Right lobe of liver (tissue), 6 donors: ENCODE data around the gene SLC2A8. TPM values are rescaled to one million over a fixed set of nuclear protein-coding genes. Genes with fewer than 3 reads are reported as not detected.

Experiments
- ATAC-seq, 4 donors: fragments of 200-7000 bp; cut with Tn5 transposase; one replicate each; pipeline ENCODE4 v1.9.1; 2020; ENCODE audit warnings: mild to moderate bottlenecking in 4 of 4, moderate library complexity in 4 of 4
- DNase-seq, 3 donors: peaks; one replicate each; pipeline ENCODE4 v3.0.0-alpha.2; 2020
- H3K27ac ChIP-seq, 3 donors: fragments of 200-600 bp; one replicate each; pipeline ENCODE4 v1.8.0; 2022
- H3K27me3 ChIP-seq, 2 donors: fragments of 200-600 bp; one replicate each; pipeline ENCODE4 v1.8.0; 2022
- H3K36me3 ChIP-seq, 4 donors: fragments of 200-600 bp; sonication (generic) in 1 of 4; one replicate each; pipeline versions ENCODE4 v1.5.1 to v1.8.0; 2017 to 2022; ENCODE audit warnings: control low read depth in 1 of 4
- H3K4me1 ChIP-seq, 4 donors: fragments of 200-600 bp; sonication (generic) in 1 of 4; one replicate each; pipeline versions ENCODE4 v1.5.1 to v1.8.0; 2017 to 2022; ENCODE audit warnings: control low read depth in 1 of 4
- H3K4me3 ChIP-seq, 3 donors: fragments of 200-600 bp; one replicate each; pipeline ENCODE4 v1.8.0; 2022
- H3K9me3 ChIP-seq, 4 donors: fragments of 200-600 bp; sonication (generic) in 1 of 4; one replicate each; pipeline versions ENCODE4 v1.5.1 to v1.8.0; 2017 to 2022; ENCODE audit warnings: control low read depth in 1 of 4
- POLR2A ChIP-seq: fragments of 450-650 bp; IDR thresholded peaks from one replicate; pipeline ENCODE4 v1.6.1; 2017; ENCODE audit warnings: antibody characterized with exemption, mild to moderate bottlenecking
- WGBS: methylation state at CpG from one replicate; pipeline ENCODE4 v1.1.6; 2018; ENCODE audit warnings: low coverage, low lambda C conversion rate; ENCODE audit not compliant: insufficient coverage; ENCODE audit errors: missing lambda C conversion rate; 5-methylcytosine and 5-hydroxymethylcytosine counted together
- intact Hi-C, 2 donors: fragments of 100-400 bp; cut with DNase I; formaldehyde crosslinking; loops; one replicate each; pipeline versions ENCODE4 v1.11.2 to v1.14.1; 2022
- total RNA-seq, 6 experiments: library from RNA; depleted of rRNA in 2 of 6; stranded (reverse); fragments of >200 nt in 2 of 6; fragmentation: NEBNext Ultra II Directional in 3 of 6; extraction: Animal tissue kit (Norgen Biotek cat#: 25700) in 3 of 6; gene quantifications; one replicate each; pipeline versions ENCODE4 v1.1.0 to v1.2.4, GENCODE V29; 2016 to 2023
- TF ChIP-seq, protein P1 (sequence below), 4 donors: fragments of 200-600 bp in 3 of 4; fragments of 450-650 bp in 1 of 4; IDR thresholded peaks; one replicate each; pipeline versions ENCODE4 v1.5.1 to v1.8.0; 2016 to 2022; ENCODE audit warnings: antibody characterized with exemption in 4 of 4, mild to moderate bottlenecking in 2 of 4
- donor health status: DM: no; HTN: yes; CAD: no.
- donor health status: DM: no; HTN: no; CAD: no.
- donor health status: DM: no; HTN: no; CAD: no.
- donor health status: DM: no; HTN: yes; CAD: no.
- donor health status: DM: no; HTN: yes; CAD: no.

The SLC2A8 gene
- total RNA-seq, 6 experiments from 2014 or later = 16.2 to 25.0 (median 18.8) TPM

DNA sequence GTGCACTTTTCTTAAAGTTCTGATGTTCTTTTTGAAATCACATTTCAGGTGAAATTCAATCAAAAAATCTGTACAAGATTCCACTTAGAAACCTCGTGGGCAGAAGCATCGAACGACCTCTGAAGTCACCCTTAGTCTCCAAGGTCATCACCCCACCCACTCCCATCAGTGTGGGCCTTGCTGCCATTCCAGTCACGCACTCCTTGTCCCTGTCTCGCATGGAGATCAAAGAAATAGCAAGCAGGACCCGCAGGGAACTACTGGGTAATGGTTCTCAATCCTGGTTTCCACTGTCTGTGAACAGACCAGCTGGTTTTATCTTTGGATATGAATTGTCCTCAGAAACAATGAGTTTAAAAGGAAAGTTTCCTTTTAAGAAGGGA is 8.1 kb upstream of the SLC2A8 start:
- Histone ChIP-seq H3K36me3 (no peaks in the 10 kb centered on the region), H3K4me3 (no peak overlapping the region), H3K9me3 (no peaks in the 10 kb centered on the region), H3K27ac (no peak overlapping the region), H3K27me3 (no peaks in the 10 kb centered on the region), H3K4me1 (peaks cover 0 to 6% (median 0%) of the 10 kb centered on the region in 4 donors)
- ATAC-seq (no peak), DNase-seq (no peak)
- WGBS = 79% methylated on average over 6 of the region's 6 CpGs
- TF ChIP-seq, protein P1, sequence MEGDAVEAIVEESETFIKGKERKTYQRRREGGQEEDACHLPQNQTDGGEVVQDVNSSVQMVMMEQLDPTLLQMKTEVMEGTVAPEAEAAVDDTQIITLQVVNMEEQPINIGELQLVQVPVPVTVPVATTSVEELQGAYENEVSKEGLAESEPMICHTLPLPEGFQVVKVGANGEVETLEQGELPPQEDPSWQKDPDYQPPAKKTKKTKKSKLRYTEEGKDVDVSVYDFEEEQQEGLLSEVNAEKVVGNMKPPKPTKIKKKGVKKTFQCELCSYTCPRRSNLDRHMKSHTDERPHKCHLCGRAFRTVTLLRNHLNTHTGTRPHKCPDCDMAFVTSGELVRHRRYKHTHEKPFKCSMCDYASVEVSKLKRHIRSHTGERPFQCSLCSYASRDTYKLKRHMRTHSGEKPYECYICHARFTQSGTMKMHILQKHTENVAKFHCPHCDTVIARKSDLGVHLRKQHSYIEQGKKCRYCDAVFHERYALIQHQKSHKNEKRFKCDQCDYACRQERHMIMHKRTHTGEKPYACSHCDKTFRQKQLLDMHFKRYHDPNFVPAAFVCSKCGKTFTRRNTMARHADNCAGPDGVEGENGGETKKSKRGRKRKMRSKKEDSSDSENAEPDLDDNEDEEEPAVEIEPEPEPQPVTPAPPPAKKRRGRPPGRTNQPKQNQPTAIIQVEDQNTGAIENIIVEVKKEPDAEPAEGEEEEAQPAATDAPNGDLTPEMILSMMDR (IDR thresholded peaks at IDR 0.05) = no peak
- TF ChIP-seq POLR2A = no peak
- intact Hi-C loops = no loop called here

DNA sequence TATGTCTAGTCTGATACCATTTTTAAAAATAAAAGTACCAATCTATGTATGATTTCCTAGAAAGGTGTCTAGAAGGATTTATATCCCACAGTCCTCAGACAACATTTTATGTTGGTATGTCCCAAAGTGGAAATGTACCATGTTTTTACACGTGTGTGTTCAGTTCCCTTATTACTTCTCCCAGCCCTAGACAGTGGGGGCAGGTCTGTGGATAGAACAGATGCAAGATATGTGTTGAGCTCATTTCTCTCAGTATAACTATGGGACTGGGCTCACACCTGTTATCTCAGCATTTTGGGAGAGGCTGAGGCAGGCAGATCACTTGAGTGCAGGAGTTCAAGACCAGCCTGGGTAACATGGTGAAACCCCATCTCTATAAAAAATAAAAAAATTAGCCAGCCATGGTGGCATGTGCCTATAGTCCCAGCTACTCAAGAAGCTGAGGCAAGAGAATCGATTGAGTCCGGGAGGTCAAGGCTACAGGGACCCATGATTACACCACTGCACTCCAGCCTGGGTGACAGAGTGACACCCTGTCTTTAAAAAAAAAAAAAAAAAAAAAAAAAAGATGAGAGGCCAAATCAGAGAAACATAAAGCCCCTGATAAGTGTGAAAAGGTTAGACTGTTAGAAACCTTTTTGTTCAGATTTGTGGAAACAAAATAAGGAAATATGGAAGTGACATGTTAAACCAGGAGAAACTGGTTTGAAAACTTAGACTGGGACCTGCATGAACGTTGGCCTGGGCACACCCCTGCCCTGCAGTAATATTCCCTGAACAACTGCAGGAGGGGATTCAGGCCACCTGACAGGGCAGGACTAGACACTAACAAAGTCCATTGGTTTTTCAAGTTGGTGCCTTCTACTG is 7.4 kb upstream of the SLC2A8 start:
- DNase-seq (no peak), ATAC-seq (peak in 1 of 4 donors; percentile 44)
- no peaks in the 10 kb centered on the region for H3K9me3 ChIP-seq
- H3K27me3 ChIP-seq = no peaks in the 10 kb centered on the region
- H3K4me3 ChIP-seq = no peak overlapping the region
- WGBS = 45% methylated on average over 3 of the region's 4 CpGs
- intact Hi-C loops = loop anchor here in 1 of 2 donors (5.0 kb wide), 1 partner anchor 47 kb away; no protein-coding TSS in a partner anchor
- no peak overlapping the region for H3K27ac ChIP-seq
- peaks cover 0 to 6% (median 0%) of the 10 kb centered on the region in 4 donors for H3K4me1 ChIP-seq
- no peaks in the 10 kb centered on the region for H3K36me3 ChIP-seq
- TF ChIP-seq, protein P1 (IDR thresholded peaks at IDR 0.05) = no peak
- no peak for TF ChIP-seq POLR2A

DNA sequence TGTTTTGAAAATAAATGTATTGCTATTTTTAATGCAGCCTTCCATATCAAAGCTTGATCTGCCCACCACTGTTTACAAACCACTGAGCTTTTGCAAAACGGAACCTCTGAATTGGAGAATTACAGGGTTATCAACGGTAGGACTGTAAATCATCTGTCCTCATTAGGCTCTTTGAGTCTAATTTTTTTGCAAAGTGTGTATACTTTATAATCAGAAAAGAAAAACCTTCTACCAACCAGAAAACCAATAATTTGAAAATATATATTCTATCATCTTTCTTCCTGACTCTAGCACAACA is 6.8 kb upstream of the SLC2A8 start:
- Histone ChIP-seq H3K4me1 (peaks cover 0 to 6% (median 0%) of the 10 kb centered on the region in 4 donors), H3K9me3 (no peaks in the 10 kb centered on the region), H3K36me3 (no peaks in the 10 kb centered on the region), H3K27ac (no peak overlapping the region), H3K4me3 (no peak overlapping the region), H3K27me3 (no peaks in the 10 kb centered on the region)
- ATAC-seq (no peak), DNase-seq (no peak)
- TF ChIP-seq POLR2A = no peak
- TF ChIP-seq, protein P1 (IDR thresholded peaks at IDR 0.05) = no peak
- WGBS = 59% methylated on average over 2 of the region's 2 CpGs
- intact Hi-C loops = loop anchor here in 1 of 2 donors (5.0 kb wide), 1 partner anchor 48 kb away; no protein-coding TSS in a partner anchor

DNA sequence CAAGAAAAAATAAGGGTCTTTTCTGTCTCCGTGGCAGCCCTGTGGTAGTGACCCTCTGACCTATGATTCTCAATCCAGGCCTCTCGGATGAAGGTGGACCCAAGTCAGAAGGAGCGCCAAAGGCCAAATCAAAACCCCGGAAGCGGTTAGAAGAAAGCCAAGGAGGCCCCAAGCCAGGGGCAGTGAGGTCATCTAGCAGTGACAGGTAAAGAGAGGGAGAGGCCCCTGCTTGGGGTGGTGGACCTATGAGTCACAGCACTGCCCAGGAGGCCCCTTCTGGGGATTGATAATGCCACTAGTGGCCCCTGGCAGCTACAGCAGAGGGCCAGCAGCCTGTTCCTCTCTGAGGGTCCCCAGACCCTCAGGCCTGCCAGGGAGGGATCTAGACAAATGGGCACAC is 6.4 kb upstream of the SLC2A8 start:
- 62% methylated on average over 4 of the region's 5 CpGs for WGBS
- H3K36me3 ChIP-seq = no peaks in the 10 kb centered on the region
- TF ChIP-seq, protein P1 (IDR thresholded peaks at IDR 0.05) = no peak
- DNase-seq = no peak
- H3K9me3 ChIP-seq = no peaks in the 10 kb centered on the region
- no peak overlapping the region for H3K4me3 ChIP-seq
- intact Hi-C loops = loop anchor here in 1 of 2 donors (5.0 kb wide), 1 partner anchor 48 kb away; no protein-coding TSS in a partner anchor
- ATAC-seq = peak in 1 of 4 donors; percentile 12
- no peaks in the 10 kb centered on the region for H3K27me3 ChIP-seq
- H3K4me1 ChIP-seq = peaks cover 0 to 6% (median 0%) of the 10 kb centered on the region in 4 donors
- H3K27ac ChIP-seq = no peak overlapping the region
